ENCODE data around the gene TRPV4.
"Not testable (repeated sequence)": the region's sequence is repeated elsewhere in the genome, so short reads cannot be mapped to it uniquely, and the experiment has no call there.

TRPV4 gene

GRCh38 chr12:109833307-109834189 lies at the start of gene TRPV4:
TRPV4 (minus strand) TSS chr12:109833398; CDS start chr12:109814796, 18,602 bp downstream.
- DNase-seq: no peak

DNA sequence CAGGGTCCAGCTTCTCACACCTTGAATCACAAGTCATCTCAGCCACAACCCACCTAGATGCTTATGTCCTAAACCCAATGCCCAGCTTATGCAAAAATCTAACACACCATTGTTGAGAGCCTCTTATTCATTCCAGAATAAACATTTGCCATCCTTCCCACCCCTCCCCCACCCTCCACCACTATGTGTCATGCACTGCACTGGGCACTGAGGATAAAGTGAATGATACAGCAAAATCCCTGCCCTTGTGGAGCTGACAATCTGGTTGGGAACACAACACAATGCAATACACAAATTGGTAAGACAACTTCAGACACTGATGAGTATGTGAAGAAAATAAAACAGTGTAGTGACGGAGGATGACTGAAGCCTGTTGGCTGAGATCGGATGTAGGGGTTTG lies 48.6 kb upstream of the TRPV4 start:
- no peak for DNase-seq

DNA sequence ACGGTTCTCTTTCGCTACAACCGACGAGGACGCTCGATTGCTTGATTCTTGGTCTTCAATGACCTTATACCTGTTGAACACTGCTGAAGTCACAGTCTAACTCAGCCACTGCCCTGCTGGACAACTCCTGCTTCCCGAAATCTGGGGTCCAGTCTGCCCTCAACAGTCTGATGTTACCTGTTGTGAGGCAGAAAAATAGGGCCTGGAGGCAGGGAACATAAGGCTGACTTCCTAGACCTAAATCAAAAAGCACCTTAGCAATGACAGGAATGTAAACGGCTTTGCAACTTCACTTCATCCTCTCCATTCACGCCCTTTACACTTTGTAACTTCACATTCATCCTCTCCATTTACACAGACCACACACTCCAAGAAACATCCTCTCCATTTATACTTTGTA lies 47.7 kb upstream of the TRPV4 start:
- no peak for DNase-seq

DNA sequence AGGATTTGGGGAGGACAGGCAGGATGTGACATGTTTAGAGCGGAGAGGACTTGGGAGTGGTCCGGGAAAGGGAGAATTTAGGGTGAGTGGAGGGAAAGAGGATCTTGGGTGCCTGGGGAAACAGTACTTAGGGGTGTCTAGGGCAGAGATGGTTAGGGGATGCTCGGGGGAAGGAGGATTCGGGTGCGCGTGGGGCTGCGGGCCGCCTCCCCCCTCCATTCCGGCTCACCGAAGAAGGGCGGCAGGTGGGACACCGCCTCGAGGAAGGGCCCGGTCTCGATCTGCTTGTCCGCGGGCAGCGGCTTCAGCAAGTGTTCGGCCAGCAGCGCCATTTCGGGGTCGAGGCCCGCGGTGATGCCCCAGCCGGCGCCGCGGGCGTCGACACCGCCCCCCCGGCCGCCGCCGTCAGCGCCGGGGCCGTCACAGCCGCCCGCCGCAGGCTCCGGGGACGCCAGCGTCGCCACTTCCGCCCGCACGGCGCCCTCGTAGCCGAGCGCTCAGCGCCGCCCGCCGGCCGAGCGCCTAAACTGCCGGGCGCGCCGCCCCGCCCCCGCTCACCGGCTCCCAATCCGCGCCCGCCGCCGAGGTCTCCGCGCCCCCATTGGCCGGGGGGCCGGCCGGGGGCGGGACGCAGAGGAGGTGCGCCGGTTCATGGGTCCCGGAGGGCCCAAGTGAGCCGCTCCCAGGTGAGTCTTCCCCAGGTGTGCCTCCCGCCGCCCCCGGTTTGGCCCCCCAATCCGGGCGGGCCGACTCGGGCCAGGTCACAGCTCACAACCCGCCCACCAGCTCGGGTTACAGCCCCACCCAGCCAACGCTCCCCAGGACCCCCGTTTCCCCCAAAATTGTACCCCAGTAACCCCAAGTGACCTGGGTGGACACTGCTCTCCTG lies 47.1 kb upstream of the TRPV4 start, which contains the start of gene GLTP:
Gene GLTP (minus strand): TSS at position 499 of the 889 bp plus-strand sequence. CDS start 167 bp downstream, at position 332.
- peak; percentile 92 for DNase-seq

- DNase-seq: no peak
These were observed 46.3 kb upstream of the TRPV4 start for GRCh38 chr12:109879351-109880042.

DNA sequence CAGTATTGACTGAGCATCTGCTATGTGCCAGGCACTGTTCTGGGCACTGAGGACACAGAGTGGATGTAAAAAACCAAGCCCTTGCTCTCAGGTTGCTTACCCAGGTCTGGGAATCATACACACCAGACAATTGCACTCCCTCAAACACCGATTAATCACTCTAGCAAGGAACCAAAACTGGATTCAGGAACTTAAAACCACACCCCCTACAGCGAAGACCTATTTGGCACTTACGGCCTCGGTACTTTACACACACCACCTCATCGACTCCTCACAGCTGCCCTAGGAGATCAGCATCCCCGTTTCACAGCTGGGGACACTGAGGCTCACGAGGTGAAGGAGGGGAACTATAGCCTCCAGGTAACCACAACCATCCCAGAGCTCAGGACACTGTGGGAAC lies 45.6 kb upstream of the TRPV4 start:
- DNase-seq: no peak

- DNase-seq: no peak
These were observed 45.0 kb upstream of the TRPV4 start for GRCh38 chr12:109878247-109878625.

DNA sequence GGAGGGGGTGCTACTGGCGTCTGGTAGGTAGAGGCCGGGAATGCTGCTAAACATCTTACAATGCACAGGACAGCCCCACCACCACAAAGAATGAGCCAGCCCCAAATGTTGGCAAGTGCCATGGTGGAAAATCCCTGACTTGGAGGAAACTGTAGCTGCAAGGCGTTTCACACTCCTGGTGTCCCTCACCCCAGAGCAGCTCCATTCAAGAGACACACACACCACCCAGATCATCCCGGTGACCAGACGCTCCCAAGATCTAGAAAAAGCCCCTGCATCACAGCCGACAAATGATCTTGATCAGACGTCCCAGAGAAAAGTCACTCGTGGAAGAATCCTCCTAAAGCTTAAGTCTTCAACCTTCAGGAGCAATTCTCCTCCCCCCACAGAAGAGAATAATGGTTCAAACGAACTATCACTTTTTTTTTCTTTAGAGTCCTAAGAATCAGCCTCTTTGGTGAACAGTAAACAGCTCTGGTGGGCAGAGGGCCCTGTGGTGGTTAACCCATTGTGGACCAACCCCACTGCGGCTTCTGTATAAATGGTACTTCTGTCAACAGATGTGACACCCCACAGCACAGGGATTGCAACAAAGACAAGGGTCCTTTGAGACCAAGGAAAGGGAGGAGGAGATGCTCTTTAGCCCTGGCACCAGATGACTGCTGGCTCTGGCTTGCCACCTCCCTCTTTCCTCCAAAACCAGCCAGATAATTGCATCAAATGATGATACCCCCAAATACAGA lies 44.5 kb upstream of the TRPV4 start:
- no peak for DNase-seq

DNA sequence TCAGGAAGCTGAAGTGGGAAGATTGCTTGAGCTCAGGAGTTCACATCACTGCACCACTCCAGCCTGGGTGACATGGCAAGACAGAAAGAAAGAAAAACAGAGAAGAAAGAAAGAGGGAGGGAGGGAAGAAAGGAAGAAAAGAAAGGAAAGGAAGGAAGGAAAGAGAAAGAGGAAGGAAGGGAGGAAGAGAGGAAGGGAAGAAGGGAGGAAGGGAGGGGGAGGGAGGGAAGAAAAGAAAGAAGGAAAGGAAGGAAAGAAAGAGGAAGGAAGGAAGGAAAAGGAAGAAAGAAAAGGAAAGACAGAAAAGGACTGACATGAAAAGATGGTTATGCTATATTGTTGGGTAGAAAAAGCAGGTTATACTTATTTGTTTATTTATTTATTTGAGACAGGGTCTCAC lies 43.2 kb upstream of the TRPV4 start:
- DNase-seq: no peak

- DNase-seq: no peak
These were observed 42.5 kb upstream of the TRPV4 start for GRCh38 chr12:109875572-109876131.

DNA sequence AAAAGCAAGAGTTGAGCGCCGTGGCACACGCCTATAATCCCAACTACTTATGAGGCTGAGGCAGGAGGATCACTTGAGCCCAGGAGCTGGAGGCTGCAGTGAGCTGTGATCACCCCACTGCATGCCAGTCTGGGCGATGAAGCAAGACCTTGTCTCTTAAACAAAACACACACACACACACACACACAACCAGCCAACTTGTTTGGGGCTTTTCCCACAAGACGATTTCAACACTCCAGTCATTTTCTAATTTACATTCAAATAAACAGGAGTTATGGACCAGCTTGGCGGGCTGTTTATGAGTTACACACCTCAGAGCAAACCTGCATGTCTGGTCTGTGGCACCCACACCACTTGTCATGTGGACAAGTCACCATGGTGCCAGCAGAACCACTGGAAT lies 40.5 kb upstream of the TRPV4 start:
- no peak for DNase-seq

GRCh38 chr12:109871668-109872314 lies 38.6 kb upstream of the TRPV4 start:
- DNase-seq: no peak

- no peak for DNase-seq
These were observed 37.5 kb upstream of the TRPV4 start for GRCh38 chr12:109870648-109871047.

DNA sequence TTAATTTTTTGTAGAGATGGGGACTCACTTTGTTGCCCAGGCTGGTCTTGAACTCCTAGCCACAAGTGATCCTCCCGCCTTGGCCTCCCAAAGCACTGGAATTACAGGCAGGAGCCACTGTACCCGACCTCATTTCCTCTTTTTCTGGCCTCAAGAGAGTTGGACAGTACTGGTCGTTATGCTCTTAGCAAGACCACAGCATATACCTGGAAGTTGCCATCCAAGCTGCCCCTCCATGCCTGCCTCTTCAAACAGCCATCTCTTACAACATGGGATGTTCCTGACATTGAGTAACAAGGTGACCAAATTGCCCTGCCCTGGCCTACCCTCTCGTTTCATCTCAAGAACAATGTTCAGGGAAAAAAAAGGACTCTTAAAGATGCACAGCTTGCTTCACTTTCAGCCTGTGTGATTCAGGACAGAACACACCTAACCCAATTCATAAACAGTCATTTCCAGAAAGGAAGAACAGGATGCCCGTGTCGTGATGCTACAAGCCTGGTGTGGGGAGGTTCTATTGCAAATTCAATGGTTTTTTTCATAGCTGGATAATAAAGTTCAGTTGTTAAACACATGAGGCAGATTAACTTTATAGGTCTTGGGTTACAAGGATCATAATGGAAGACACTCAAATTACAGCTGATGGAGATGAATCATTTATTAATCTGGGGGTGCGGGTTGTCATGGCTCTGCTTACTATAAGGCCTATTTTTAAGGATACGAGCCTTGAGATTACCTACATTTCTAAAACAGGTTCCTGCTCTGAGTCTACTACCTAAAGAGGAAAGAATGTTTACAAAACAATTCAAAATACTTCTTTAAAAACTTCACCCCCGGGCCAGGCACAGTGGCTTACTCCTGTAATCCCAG lies 35.2 kb upstream of the TRPV4 start:
- DNase-seq: no peak

GRCh38 chr12:109864916-109865315 lies 31.7 kb upstream of the TRPV4 start:
- DNase-seq: no peak

DNA sequence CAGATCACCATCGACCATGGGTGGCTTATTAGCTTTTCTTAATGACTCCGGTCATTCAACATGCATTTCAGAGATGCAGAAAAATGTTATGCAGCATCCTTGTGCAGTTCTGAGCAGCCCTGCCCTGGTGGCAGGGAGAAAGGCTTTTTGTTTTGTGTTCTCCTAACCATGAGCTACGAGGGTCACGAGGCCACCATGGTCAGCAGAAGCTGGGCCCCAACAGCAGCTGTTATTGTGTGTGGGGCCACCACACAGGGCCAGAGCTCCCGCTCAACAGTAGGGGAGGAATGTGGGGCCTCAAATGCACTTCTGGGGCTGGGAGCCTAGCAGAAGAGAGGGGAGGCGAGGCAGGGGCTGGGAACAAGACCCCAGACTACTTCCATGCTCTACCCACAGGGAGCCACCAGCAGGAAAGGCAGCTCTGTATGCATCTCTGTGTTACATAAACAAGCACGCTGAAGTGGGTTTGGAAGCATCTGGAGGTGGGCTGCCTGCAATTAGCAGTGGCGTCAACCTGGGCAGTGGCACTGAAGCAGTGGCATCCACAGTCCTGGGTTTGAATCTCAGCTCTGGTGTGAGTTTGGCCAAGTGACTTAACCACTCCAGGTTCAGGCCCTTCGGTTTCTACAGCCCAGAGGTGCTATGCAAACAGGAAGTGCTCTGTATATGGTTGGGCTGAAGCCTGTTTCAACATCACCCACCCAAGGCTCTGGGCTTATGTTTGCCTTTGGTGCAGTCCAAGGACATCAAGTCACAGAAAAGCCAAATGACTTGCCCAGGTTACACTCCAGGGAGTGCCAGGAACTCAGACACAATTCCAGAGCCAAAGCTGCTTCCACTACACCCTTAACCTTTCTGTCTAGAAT lies 30.9 kb upstream of the TRPV4 start:
- no peak for DNase-seq

DNA sequence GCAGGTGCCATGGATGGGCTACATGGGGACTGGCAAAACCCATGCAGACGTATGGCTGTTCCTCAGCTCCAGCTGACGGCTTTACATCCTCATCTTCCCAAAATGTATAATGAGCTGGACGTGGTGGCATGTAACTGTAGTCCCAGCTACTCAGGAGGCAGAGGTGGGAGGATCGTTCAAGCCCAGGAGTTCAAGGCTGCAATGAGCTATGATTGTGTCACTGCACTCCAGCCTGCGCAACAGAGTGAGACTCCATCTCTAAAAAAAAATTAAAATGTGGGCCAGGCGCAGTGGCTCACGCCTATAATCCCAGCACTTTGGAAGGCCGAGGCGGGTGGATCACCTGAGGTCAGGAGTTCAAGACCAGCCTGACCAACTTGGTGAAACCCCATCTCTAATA lies 29.3 kb upstream of the TRPV4 start:
- DNase-seq: not testable (repeated sequence)

DNA sequence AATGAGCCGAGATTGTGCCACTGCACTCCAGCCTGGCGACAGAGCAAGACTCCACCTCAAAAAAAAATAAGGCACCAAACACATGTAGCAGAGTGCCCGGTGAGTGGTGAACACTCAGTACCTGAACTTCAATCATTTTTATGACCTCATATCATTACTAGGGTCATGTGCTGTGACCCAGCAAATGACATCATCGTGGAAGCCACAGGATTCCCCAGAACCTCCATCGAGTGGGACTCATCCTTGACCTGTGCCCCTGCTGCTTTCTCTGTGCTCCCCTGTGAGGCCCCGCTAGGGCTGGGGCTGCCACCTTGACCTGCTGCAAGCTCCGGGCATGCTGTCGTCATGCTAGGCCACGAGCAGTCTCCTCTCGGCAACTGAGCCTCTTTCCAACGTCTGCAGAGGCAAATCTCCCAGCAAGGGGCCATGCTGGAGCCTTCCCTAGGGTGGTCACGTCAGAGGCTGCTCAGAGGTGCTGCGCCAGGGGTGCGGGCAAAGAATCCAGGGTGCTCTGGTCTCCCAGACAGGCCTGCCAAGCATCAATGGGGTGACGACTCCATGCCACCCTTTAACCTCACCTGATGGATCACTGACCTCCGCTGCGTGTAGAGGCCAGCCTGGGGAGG lies 28.6 kb upstream of the TRPV4 start:
- no peak for DNase-seq

DNA sequence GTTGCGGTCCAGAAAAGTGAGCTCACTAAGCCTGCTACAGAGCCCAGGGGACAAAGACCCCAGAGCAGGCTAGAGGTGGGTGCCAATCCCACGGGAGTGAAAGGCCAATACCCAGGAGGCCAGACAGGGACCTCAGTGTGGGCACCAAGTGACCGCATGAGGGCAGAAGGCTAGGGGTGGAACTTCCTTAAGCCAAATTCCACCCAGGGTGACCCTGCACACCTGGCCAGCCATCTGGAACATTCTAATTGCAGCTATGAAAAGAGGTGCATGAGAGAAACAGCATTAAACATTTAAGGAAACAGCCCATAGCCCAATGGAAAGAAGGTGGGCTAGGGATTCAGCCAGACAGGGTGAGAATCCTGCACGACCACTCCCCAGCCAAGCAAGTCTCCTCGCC lies 27.8 kb upstream of the TRPV4 start:
- no peak for DNase-seq

All from stimulated activated CD4-positive, alpha-beta T cell treated with anti-CD3 and anti-CD28 coated beads, Interleukin-15, amount 100 ng/mL, for 24 hours (primary cell).